Measurements from ENCODE around the gene USP37.

- TF ChIP-seq PHF8 (CRISPR knock-in tag; IDR thresholded peaks at IDR 0.05): peak; percentile 86
- TF ChIP-seq RAD51 (IDR thresholded peaks at IDR 0.05; ENCODE audit: borderline replicate concordance): no peak
- TF ChIP-seq, protein P1, sequence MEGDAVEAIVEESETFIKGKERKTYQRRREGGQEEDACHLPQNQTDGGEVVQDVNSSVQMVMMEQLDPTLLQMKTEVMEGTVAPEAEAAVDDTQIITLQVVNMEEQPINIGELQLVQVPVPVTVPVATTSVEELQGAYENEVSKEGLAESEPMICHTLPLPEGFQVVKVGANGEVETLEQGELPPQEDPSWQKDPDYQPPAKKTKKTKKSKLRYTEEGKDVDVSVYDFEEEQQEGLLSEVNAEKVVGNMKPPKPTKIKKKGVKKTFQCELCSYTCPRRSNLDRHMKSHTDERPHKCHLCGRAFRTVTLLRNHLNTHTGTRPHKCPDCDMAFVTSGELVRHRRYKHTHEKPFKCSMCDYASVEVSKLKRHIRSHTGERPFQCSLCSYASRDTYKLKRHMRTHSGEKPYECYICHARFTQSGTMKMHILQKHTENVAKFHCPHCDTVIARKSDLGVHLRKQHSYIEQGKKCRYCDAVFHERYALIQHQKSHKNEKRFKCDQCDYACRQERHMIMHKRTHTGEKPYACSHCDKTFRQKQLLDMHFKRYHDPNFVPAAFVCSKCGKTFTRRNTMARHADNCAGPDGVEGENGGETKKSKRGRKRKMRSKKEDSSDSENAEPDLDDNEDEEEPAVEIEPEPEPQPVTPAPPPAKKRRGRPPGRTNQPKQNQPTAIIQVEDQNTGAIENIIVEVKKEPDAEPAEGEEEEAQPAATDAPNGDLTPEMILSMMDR (CRISPR knock-in tag; IDR thresholded peaks at IDR 0.05): peak; percentile 15; the same call in 1 of the 2 replicates
- no peak for TF ChIP-seq RNF2 (conservative IDR thresholded peaks at IDR 0.05; ENCODE audit: low read depth)
- TF ChIP-seq, protein P2, sequence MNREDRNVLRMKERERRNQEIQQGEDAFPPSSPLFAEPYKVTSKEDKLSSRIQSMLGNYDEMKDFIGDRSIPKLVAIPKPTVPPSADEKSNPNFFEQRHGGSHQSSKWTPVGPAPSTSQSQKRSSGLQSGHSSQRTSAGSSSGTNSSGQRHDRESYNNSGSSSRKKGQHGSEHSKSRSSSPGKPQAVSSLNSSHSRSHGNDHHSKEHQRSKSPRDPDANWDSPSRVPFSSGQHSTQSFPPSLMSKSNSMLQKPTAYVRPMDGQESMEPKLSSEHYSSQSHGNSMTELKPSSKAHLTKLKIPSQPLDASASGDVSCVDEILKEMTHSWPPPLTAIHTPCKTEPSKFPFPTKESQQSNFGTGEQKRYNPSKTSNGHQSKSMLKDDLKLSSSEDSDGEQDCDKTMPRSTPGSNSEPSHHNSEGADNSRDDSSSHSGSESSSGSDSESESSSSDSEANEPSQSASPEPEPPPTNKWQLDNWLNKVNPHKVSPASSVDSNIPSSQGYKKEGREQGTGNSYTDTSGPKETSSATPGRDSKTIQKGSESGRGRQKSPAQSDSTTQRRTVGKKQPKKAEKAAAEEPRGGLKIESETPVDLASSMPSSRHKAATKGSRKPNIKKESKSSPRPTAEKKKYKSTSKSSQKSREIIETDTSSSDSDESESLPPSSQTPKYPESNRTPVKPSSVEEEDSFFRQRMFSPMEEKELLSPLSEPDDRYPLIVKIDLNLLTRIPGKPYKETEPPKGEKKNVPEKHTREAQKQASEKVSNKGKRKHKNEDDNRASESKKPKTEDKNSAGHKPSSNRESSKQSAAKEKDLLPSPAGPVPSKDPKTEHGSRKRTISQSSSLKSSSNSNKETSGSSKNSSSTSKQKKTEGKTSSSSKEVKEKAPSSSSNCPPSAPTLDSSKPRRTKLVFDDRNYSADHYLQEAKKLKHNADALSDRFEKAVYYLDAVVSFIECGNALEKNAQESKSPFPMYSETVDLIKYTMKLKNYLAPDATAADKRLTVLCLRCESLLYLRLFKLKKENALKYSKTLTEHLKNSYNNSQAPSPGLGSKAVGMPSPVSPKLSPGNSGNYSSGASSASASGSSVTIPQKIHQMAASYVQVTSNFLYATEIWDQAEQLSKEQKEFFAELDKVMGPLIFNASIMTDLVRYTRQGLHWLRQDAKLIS (CRISPR knock-in tag; IDR thresholded peaks at IDR 0.05): 0 out of 2 replicates have a peak, but pooled peaks have one; percentile 59
Observed at GRCh38 chr2:218418717-218419458, 149.3 kb downstream of the USP37 start, which contains the start of gene VIL1.

Data from HepG2 (cell line).